ENCODE measurements around the gene NR3C1. TPM values are rescaled to one million over a fixed set of nuclear protein-coding genes. Genes with fewer than 3 reads are reported as not detected.

The NR3C1 gene
- total RNA-seq, 4 donors from 2014 or later, result 56.7 to 79.1 (median 64.4) TPM

DNA sequence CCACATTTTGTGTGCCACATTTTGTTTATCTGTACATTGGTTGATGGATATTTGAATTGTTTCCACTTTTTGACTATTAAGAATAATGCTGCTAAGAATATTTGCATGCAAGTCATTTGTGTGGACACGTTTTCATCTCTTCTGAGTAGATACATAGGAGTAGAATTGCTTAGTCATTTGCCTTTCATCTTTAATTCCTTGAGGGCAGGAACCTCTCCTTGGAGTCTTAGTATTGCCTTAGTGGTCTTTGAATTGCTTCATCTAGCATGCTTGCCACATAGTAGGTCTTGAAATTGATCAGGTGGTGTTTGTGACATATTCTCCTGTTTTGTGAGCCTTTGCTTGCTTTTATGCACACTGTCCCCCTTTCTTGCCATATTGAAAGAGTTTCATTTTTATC is 128.5 kb downstream of the NR3C1 start:
- TF ChIP-seq, protein P1, sequence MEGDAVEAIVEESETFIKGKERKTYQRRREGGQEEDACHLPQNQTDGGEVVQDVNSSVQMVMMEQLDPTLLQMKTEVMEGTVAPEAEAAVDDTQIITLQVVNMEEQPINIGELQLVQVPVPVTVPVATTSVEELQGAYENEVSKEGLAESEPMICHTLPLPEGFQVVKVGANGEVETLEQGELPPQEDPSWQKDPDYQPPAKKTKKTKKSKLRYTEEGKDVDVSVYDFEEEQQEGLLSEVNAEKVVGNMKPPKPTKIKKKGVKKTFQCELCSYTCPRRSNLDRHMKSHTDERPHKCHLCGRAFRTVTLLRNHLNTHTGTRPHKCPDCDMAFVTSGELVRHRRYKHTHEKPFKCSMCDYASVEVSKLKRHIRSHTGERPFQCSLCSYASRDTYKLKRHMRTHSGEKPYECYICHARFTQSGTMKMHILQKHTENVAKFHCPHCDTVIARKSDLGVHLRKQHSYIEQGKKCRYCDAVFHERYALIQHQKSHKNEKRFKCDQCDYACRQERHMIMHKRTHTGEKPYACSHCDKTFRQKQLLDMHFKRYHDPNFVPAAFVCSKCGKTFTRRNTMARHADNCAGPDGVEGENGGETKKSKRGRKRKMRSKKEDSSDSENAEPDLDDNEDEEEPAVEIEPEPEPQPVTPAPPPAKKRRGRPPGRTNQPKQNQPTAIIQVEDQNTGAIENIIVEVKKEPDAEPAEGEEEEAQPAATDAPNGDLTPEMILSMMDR (IDR thresholded peaks at IDR 0.05 in 4 of 5, conservative IDR thresholded peaks at IDR 0.05 in 1 of 5), result no peak
- no peak for TF ChIP-seq POLR2A (IDR thresholded peaks at IDR 0.05)

DNA sequence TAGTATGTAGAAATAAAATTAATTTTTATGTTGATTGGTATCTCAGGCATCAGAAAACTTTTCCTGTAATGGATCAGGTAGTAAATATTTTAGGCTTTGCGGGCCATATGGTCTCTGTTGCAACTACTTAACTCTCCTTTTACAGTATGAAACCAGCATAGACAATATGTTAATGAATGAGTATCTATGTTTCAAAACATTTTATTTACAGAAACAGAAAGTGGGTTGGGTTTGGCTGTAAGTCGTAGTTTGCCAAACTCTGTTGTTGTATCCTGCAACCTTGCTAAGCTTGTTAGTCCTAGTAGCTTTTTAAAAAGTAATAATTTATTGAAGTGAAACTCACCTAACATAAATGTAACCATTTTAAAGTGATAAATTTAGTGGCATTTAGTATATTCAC is 132.1 kb downstream of the NR3C1 start:
- H3K4me3 ChIP-seq, result no peak overlapping the region
- no peaks in the 10 kb centered on the region for H3K4me1 ChIP-seq
- H3K36me3 ChIP-seq, result no peaks in the 10 kb centered on the region
- intact Hi-C loops (cut with DNase I; ENCODE audit: low total_unique reads) (no loop called here), in situ Hi-C loops (cut with MboI; ENCODE audit: low sequenced_read_pairs in 4 of 4) (no loop called here)
- DNase-seq, result no peak
- no peak overlapping the region for H3K27ac ChIP-seq
- H3K27me3 ChIP-seq, result no peaks in the 10 kb centered on the region
- no peaks in the 10 kb centered on the region for H3K9me3 ChIP-seq
- TF ChIP-seq, protein P1 (IDR thresholded peaks at IDR 0.05 in 4 of 5, conservative IDR thresholded peaks at IDR 0.05 in 1 of 5), result no peak
- no peak for TF ChIP-seq POLR2A (IDR thresholded peaks at IDR 0.05)
- no peak for ATAC-seq

More for the DNA sequence above, 128.5 kb downstream of the NR3C1 start:
- Histone ChIP-seq H3K4me1 (no peaks in the 10 kb centered on the region), H3K36me3 (no peaks in the 10 kb centered on the region), H3K27me3 (no peaks in the 10 kb centered on the region), H3K4me3 (no peak overlapping the region), H3K9me3 (no peaks in the 10 kb centered on the region), H3K27ac (no peak overlapping the region)
- intact Hi-C loops (cut with DNase I; ENCODE audit: low total_unique reads), result no loop called here
- in situ Hi-C loops (cut with MboI; ENCODE audit: low sequenced_read_pairs in 4 of 4), result no loop called here
- ATAC-seq (no peak), DNase-seq (no peak)

DNA sequence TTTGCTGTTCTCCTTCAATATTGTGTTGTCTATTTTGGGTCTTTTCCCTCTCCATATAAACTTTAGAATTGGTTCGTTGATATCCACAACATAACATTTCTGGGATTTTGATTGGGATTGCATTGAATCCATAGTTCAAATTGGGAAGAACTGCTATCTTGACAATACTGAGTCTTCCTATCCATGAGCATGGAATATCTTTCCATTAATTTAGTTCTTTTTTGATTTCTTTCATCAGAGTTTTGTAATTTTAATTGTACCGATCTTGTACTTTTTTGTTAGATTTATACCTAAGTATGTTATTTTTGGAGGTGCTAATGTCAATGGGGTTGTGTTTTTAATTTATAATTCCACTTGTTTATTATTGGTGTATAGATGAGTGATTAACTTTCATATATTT is 135.1 kb downstream of the NR3C1 start:
- no peak for TF ChIP-seq POLR2A (IDR thresholded peaks at IDR 0.05)
- TF ChIP-seq, protein P1 (IDR thresholded peaks at IDR 0.05 in 4 of 5, conservative IDR thresholded peaks at IDR 0.05 in 1 of 5), result no peak
- ATAC-seq, result no peak
- Histone ChIP-seq H3K4me1 (no peaks in the 10 kb centered on the region), H3K36me3 (no peaks in the 10 kb centered on the region), H3K9me3 (no peaks in the 10 kb centered on the region), H3K27me3 (no peaks in the 10 kb centered on the region), H3K27ac (no peak overlapping the region), H3K4me3 (no peak overlapping the region)
- intact Hi-C loops (cut with DNase I; ENCODE audit: low total_unique reads), result no loop called here
- in situ Hi-C loops (cut with MboI; ENCODE audit: low sequenced_read_pairs in 4 of 4), result no loop called here
- DNase-seq, result no peak

DNA sequence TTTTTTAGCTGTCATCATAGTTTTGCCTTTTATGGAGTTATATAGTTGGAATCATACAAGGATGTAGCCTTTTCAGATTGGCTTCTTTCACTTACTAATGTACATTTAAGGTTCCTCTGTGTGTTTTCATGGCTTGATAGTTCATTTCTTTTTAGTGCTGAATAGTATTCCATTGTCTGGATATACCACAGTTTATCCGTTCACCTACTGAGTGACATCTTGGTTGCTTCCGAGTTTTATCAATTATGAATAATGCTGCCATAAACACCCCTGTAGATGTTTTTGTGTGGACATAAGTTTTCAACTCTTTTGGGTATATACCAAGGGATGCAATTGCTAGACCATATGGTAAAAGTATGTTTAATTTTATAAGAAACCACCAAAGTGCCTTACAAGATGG is 136.3 kb downstream of the NR3C1 start:
- intact Hi-C loops (cut with DNase I; ENCODE audit: low total_unique reads) (no loop called here), in situ Hi-C loops (cut with MboI; ENCODE audit: low sequenced_read_pairs in 4 of 4) (no loop called here)
- Histone ChIP-seq H3K9me3 (no peaks in the 10 kb centered on the region), H3K4me3 (no peak overlapping the region), H3K4me1 (no peaks in the 10 kb centered on the region), H3K27me3 (no peaks in the 10 kb centered on the region), H3K27ac (no peak overlapping the region), H3K36me3 (no peaks in the 10 kb centered on the region)
- TF ChIP-seq POLR2A (IDR thresholded peaks at IDR 0.05), result no peak
- TF ChIP-seq, protein P1 (IDR thresholded peaks at IDR 0.05 in 4 of 5, conservative IDR thresholded peaks at IDR 0.05 in 1 of 5), result no peak
- no peak for ATAC-seq
- DNase-seq, result no peak

DNA sequence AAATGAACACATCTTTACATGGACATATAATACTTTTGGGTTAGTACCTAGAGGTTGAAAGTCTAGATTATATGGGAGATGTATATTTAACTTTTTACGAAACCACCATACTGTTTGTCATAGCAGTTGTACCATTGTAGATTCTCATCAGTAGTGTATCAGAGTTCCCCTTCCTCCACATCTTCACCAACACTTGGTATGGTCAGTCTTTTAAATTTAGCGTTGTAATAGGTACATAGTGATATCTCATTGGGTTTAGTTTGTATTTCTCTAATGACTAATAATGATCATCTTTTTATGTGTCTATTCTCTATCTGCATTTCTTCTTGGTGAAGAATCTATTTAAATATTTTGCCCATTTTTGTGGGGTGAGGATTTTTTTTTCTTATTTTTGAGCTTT is 137.5 kb downstream of the NR3C1 start:
- Histone ChIP-seq H3K4me1 (no peaks in the 10 kb centered on the region), H3K4me3 (no peak overlapping the region), H3K9me3 (no peaks in the 10 kb centered on the region), H3K36me3 (no peaks in the 10 kb centered on the region), H3K27me3 (no peaks in the 10 kb centered on the region), H3K27ac (no peak overlapping the region)
- intact Hi-C loops (cut with DNase I; ENCODE audit: low total_unique reads) (no loop called here), in situ Hi-C loops (cut with MboI; ENCODE audit: low sequenced_read_pairs in 4 of 4) (no loop called here)
- ATAC-seq (no peak), DNase-seq (no peak)
- TF ChIP-seq POLR2A (IDR thresholded peaks at IDR 0.05), result no peak
- TF ChIP-seq, protein P1 (IDR thresholded peaks at IDR 0.05 in 4 of 5, conservative IDR thresholded peaks at IDR 0.05 in 1 of 5), result no peak

All from gastrocnemius medialis (tissue), 4 donors.